GM23338 (cell line): ENCODE results near the gene FAM216A.

Experiments
- CTCF ChIP-seq, 2 experiments: fragments of 200-600 bp in 1 of 2; sonication (generic) in 1 of 2; conservative IDR thresholded peaks; 2 replicates each; pipeline versions ENCODE4 v1.5.1 to v1.6.1; 2016 to 2017; ENCODE audit warnings: antibody characterized with exemption in 2 of 2, low read depth in 2 of 2, mild to moderate bottlenecking in 2 of 2, moderate library complexity in 1 of 2
- EZH2 ChIP-seq: fragments of 200-600 bp; sonication (generic); IDR thresholded peaks from one replicate; pipeline ENCODE4 v1.8.0; 2017; ENCODE audit warnings: antibody characterized with exemption, mild to moderate bottlenecking, low read depth; ENCODE audit not compliant: unreplicated experiment
- NANOG ChIP-seq: IDR thresholded peaks from 2 replicates; pipeline ENCODE4 v1.6.1; 2016; ENCODE audit warnings: antibody characterized with exemption, borderline replicate concordance

GRCh38 chr12:110421701-110422100, 46.9 kb upstream of the FAM216A start:
- TF ChIP-seq CTCF (conservative IDR thresholded peaks at IDR 0.05; ENCODE audit: low read depth in 2 of 2) (no peak), EZH2 (no peak), NANOG (no peak)
